A549 (cell line): ENCODE measurements around the gene LRRC14B. TPM values are rescaled to one million over a fixed set of nuclear protein-coding genes. Genes with fewer than 3 reads are reported as not detected.

Source experiments
- ATAC-seq, 2 experiments: fragments of 200-7000 bp in 1 of 2; fragments of >200 bp in 1 of 2; cut with Nextera tagmentation in 1 of 2; cut with Tn5 transposase in 1 of 2; 3 replicates each; pipeline versions ENCODE4 v1.8.0 to v1.9.1; 2018 to 2020; ENCODE audit warnings: mild to moderate bottlenecking in 1 of 2, moderate library complexity in 1 of 2
- CTCF ChIA-PET: fragments of 300-600 bp; sonication (Branson Sonifier 250); formaldehyde crosslinking; extraction: SDS; loops from one replicate; lab custom pipeline; 2021; ENCODE audit warnings: antibody characterized with exemption, inconsistent platforms; lab: Yijun Ruan, JAX
- POLR2A ChIA-PET: fragments of 350-600 bp; formaldehyde crosslinking; extraction: SDS; loops from one replicate; lab custom pipeline; 2021; ENCODE audit warnings: antibody characterized with exemption, inconsistent platforms; lab: Yijun Ruan, JAX
- DNase-seq, 2 experiments: peaks; one replicate each; pipeline versions ENCODE4 v3.0.0 to v3.0.0-alpha.2; 2011 to 2016; ENCODE audit warnings: low read depth in 1 of 2, low spot score in 1 of 2
- FAIRE-seq: peaks from 2 replicates; lab custom pipeline; 2011; peaks lifted over from hg19 to GRCh38; lab: Jason Lieb, UNC
- H3K27ac ChIP-seq, 2 experiments: fragments of >200 bp; sonication (Bioruptor Twin); formaldehyde crosslinking; 3 replicates each; pipeline ENCODE4 v1.5.1; 2016 to 2017
- H3K4me1 ChIP-seq: fragments of >200 bp; sonication (Bioruptor Twin); formaldehyde crosslinking; 3 replicates; pipeline ENCODE4 v1.6.1; 2016
- H3K4me2 ChIP-seq: fragments of >200 bp; sonication (Bioruptor Twin); formaldehyde crosslinking; 3 replicates; pipeline ENCODE4 v1.6.1; 2016
- H3K4me3 ChIP-seq: fragments of >200 bp; sonication (Bioruptor Twin); formaldehyde crosslinking; 3 replicates; pipeline ENCODE4 v1.5.1; 2016
- H3K9me3 ChIP-seq: fragments of >200 bp; sonication (Bioruptor Twin); formaldehyde crosslinking; 3 replicates; pipeline ENCODE4 v1.6.1; 2016
- CBX8 ChIP-seq: fragments of 200-600 bp; sonication (generic); IDR thresholded peaks from 2 replicates; pipeline ENCODE4 v1.6.1; 2016
- EHMT2 ChIP-seq: fragments of 200-600 bp; sonication (generic); IDR thresholded peaks from 2 replicates; pipeline ENCODE4 v1.6.1; 2016; ENCODE audit warnings: antibody characterized with exemption, low read depth, mild to moderate bottlenecking, moderate library complexity
- ESRRA ChIP-seq: fragments of 150-350 bp; IDR thresholded peaks from 2 replicates; pipeline ENCODE4 v1.6.1; 2014; ENCODE audit warnings: mild to moderate bottlenecking, low read length, borderline replicate concordance
- FOXS1 ChIP-seq: fragments of 250-450 bp; sonication (Bioruptor Pico); IDR thresholded peaks from 2 replicates; pipeline ENCODE4 v1.5.0; 2020; ENCODE audit warnings: mild to moderate bottlenecking, moderate library complexity
- HDAC2 ChIP-seq: fragments of 200-600 bp; sonication (generic); IDR thresholded peaks from 2 replicates; pipeline ENCODE4 v1.6.1; 2016
- HEYL ChIP-seq: fragments of 250-450 bp; sonication (Bioruptor Pico); IDR thresholded peaks from 2 replicates; pipeline ENCODE4 v1.8.0; 2021; ENCODE audit warnings: mild to moderate bottlenecking, moderate library complexity
- HOXA7 ChIP-seq: fragments of 250-450 bp; sonication (Bioruptor Pico); IDR thresholded peaks from 2 replicates; pipeline ENCODE4 v1.5.0; 2020; ENCODE audit warnings: mild to moderate bottlenecking, moderate library complexity
- HOXB13 ChIP-seq: fragments of 250-450 bp; sonication (Bioruptor Pico); IDR thresholded peaks from 2 replicates; pipeline ENCODE4 v1.5.0; 2020; ENCODE audit warnings: low read depth, mild to moderate bottlenecking, moderate library complexity
- JUNB ChIP-seq: fragments of >200 bp; sonication (Bioruptor Twin); formaldehyde crosslinking; IDR thresholded peaks from 2 replicates; pipeline ENCODE4 v1.6.1; 2016
- MAZ ChIP-seq: fragments of 150-350 bp; IDR thresholded peaks from 2 replicates; pipeline ENCODE4 v1.6.1; 2014; ENCODE audit warnings: antibody characterized with exemption, low read depth, low read length, borderline replicate concordance
- NPAS2 ChIP-seq: fragments of 250-450 bp; sonication (Bioruptor Pico); IDR thresholded peaks from 2 replicates; pipeline ENCODE4 v1.8.0; 2022; ENCODE audit warnings: mild to moderate bottlenecking, moderate library complexity, borderline replicate concordance
- PBX3 ChIP-seq: IDR thresholded peaks from 2 replicates; pipeline ENCODE4 v1.6.1; 2012
- PHF8 ChIP-seq: fragments of 200-600 bp; sonication (generic); IDR thresholded peaks from 2 replicates; pipeline ENCODE4 v1.6.1; 2016; ENCODE audit warnings: low read depth, mild to moderate bottlenecking, antibody characterized with exemption, moderate library complexity, borderline replicate concordance
- POLR2A ChIP-seq: IDR thresholded peaks from 2 replicates; pipeline ENCODE4 v1.6.1; 2012; ENCODE audit warnings: mild to moderate bottlenecking, low read length
- POLR2AphosphoS2 ChIP-seq: conservative IDR thresholded peaks from 2 replicates; pipeline ENCODE4 v1.6.1; 2012; ENCODE audit warnings: low read length, improper control_type of control experiment, inconsistent platforms
- RAD21 ChIP-seq, 2 experiments: fragments of >200 bp in 1 of 2; sonication (Bioruptor Twin) in 1 of 2; formaldehyde crosslinking in 1 of 2; IDR thresholded peaks in 1 of 2; conservative IDR thresholded peaks in 1 of 2; 2 replicates in 1 of 2; 3 replicates in 1 of 2; pipeline ENCODE4 v1.6.1; 2012 to 2018; ENCODE audit warnings: inconsistent platforms in 1 of 2
- REST ChIP-seq: fragments of 200-600 bp; sonication (generic); IDR thresholded peaks from 2 replicates; pipeline ENCODE4 v1.6.1; 2016; ENCODE audit warnings: antibody characterized with exemption, mild to moderate bottlenecking, moderate library complexity
- RFX5 ChIP-seq: fragments of 450-650 bp; IDR thresholded peaks from 2 replicates; pipeline ENCODE4 v1.7.1; 2014; ENCODE audit warnings: antibody characterized with exemption, mild to moderate bottlenecking, moderate library complexity
- SREBF2 ChIP-seq: fragments of 450-650 bp; IDR thresholded peaks from 2 replicates; pipeline ENCODE4 v1.6.1; 2014; ENCODE audit warnings: mild to moderate bottlenecking, moderate library complexity
- TP53 ChIP-seq: fragments of 250-450 bp; sonication (Bioruptor Pico); IDR thresholded peaks from 2 replicates; pipeline ENCODE4 v1.5.0; 2021; ENCODE audit warnings: mild to moderate bottlenecking, moderate library complexity
- ZSCAN20 ChIP-seq: fragments of 250-450 bp; sonication (Bioruptor Pico); IDR thresholded peaks from 2 replicates; pipeline ENCODE4 v1.8.0; 2022; ENCODE audit warnings: mild to moderate bottlenecking, moderate library complexity
- WGBS: methylation state at CpG from one replicate; pipeline ENCODE4 v1.1.6; 2017; ENCODE audit errors: missing lambda C conversion rate; 5-methylcytosine and 5-hydroxymethylcytosine counted together
- polyA plus RNA-seq, 4 experiments: library from polyadenylated mRNA; depleted of rRNA in 3 of 4; stranded (reverse); fragments of >200 nt; fragmentation: RNase III in 1 of 4; extraction: RNeasy Plus Mini Kit Qiagen cat#74134 plus additional on column Dnase treatment in 1 of 4; gene quantifications; 2 replicates in 3 of 4; 3 replicates in 1 of 4; pipeline ENCODE4 v1.2.3, GENCODE V29; 2011 to 2017
- TF ChIP-seq, protein P1 (sequence below): fragments of >200 bp; sonication (Bioruptor Twin); formaldehyde crosslinking; IDR thresholded peaks from 2 replicates; pipeline ENCODE4 v1.6.1; 2016
- TF ChIP-seq, protein P2 (sequence below): fragments of 450-650 bp; IDR thresholded peaks from 2 replicates; pipeline ENCODE4 v1.6.1; 2014; ENCODE audit warnings: antibody characterized with exemption

LRRC14B gene
- polyA plus RNA-seq, 2 of the 4 experiments (the other 2 are of a cell fraction) = not detected

GRCh38 chr5:169728-170094 lies 21.6 kb upstream of the LRRC14B start:
- Histone ChIP-seq H3K4me3 (no peak overlapping the region), H3K4me2 (no peak overlapping the region), H3K9me3 (no peaks in the 10 kb centered on the region), H3K4me1 (no peaks in the 10 kb centered on the region), H3K27ac (no peak overlapping the region)
- TF ChIP-seq FOXS1 (no peak), RAD21 (conservative IDR thresholded peaks at IDR 0.05 in 1 of 2, IDR thresholded peaks at IDR 0.05 in 1 of 2) (no peak), ZSCAN20 (CRISPR knock-in tag) (no peak), PHF8 (no peak), NPAS2 (CRISPR knock-in tag) (no peak)
- POLR2A ChIA-PET = no interaction called here
- FAIRE-seq (no peak), DNase-seq (no peak), ATAC-seq (no peak)
- 92% methylated on average over 12 of the region's 12 CpGs for WGBS
- CTCF ChIA-PET = interaction anchor here (3.6 kb wide), 1 partner anchor 18 kb away, joined by 13 read pairs; no protein-coding TSS in a partner anchor

- ATAC-seq (no peak), DNase-seq (no peak), FAIRE-seq (no peak)
- TF ChIP-seq CBX8 (no peak), HOXB13 (CRISPR knock-in tag) (no peak), HEYL (CRISPR knock-in tag) (no peak), HDAC2 (no peak), TP53 (CRISPR knock-in tag) (no peak), PBX3 (no peak), HOXA7 (CRISPR knock-in tag) (no peak), POLR2AphosphoS2 (no peak), RAD21 (conservative IDR thresholded peaks at IDR 0.05 in 1 of 2, IDR thresholded peaks at IDR 0.05 in 1 of 2) (no peak), POLR2A (no peak), EHMT2 (no peak), RFX5 (no peak), JUNB (no peak), REST (no peak), MAZ (no peak), SREBF2 (no peak), ESRRA (no peak)
- TF ChIP-seq, protein P1, sequence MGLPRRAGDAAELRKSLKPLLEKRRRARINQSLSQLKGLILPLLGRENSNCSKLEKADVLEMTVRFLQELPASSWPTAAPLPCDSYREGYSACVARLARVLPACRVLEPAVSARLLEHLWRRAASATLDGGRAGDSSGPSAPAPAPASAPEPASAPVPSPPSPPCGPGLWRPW = no peak
- TF ChIP-seq, protein P2, sequence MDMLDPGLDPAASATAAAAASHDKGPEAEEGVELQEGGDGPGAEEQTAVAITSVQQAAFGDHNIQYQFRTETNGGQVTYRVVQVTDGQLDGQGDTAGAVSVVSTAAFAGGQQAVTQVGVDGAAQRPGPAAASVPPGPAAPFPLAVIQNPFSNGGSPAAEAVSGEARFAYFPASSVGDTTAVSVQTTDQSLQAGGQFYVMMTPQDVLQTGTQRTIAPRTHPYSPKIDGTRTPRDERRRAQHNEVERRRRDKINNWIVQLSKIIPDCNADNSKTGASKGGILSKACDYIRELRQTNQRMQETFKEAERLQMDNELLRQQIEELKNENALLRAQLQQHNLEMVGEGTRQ = no peak
- CTCF ChIA-PET = interaction anchor here (1.2 to 1.4 kb wide), 3 partner anchors 9 to 41 kb away, joined by 3 to 4 read pairs (median 3); no protein-coding TSS in a partner anchor
- Histone ChIP-seq H3K4me3 (no peak overlapping the region), H3K4me1 (no peaks in the 10 kb centered on the region), H3K4me2 (no peak overlapping the region), H3K9me3 (no peaks in the 10 kb centered on the region), H3K27ac (no peak overlapping the region)
- WGBS = 74% methylated on average over 26 of the region's 37 CpGs
- POLR2A ChIA-PET = no interaction called here
Measured at GRCh38 chr5:170971-171800, 20.1 kb upstream of the LRRC14B start.
